GM21390 (cell line): ENCODE results near the gene LAS1L.
"Not testable (repeated sequence)": the region's sequence is repeated elsewhere in the genome, so short reads cannot be mapped to it uniquely, and the experiment has no call there.

Experiments
- ATAC-seq: cut with Tn5 transposase; IDR thresholded peaks from one replicate; pipeline ENCODE4 v1.9.1; 2021; ENCODE audit not compliant: unreplicated experiment

LAS1L gene

DNA sequence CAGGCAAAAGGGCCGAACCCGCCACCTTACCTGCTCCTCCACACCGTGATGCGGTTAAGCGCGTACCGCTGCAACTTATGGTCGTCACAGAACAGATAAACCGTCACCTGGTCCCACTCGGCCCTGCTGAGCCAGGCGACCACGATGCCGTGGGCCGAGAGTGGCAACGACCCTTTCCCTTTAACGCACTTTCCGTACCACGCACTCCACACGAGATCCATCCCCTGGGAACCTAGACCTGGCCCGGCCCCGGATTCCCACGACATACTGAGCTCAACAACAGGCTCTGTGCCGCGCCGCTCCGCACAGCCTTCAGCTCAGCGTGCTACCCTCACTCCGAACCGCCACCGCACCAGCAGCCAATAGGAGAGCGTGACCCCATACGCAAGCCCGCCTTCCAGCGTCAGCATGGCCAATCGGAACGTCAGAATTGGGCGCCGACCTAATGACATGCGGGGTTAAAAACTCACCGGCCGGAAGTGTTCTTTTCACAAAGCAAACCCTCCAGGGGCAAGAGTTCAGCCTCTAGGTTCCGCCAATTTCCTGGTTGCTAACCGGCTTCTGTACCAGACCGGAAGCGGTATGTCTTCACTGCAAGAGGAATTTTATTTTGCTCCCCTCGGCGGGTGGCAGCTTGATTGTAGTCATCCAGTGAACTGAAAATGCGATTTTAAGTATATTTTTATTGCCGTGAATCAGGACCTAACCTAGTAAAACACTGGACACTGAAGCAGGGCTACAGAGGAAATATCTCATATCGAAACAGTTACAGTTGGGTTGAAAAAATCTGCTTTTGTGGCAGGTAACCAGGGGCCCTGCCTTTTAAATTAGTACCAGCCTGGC, at the start of gene LAS1L:
TSS of gene LAS1L (minus strand) at position 338 of the 843 bp plus-strand sequence. CDS start at position 266, 72 bp downstream.
- ATAC-seq = peak; percentile 99

DNA sequence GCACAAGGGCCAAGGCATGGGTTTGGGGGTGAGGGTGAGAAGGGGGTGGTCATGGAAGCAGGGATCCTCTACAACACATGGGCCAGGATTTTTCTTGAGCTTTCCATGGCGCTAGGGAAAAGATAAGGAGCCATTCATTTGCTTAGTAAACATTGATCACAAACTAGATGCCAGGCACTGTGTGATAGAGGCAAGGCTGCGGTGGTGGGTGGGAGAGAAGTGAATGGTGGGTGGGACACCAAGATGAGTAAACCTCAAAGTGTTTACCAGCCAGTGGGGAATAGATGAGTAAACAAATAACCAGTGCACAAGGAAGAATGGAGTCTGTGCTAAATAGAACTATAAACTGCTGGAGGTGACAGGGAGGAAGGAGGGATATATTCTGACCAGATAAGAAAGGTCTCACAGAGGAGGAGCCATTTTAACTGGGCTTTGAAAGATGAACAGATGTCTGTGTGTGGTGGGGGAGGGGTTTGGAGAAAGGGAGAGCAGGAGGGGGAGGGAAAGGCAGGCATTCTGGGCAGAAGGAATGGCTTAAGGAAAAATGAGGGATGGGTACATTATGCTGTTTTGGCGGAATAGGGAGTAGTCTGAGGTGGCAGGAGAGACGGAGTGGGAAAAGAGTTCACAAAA, 48.0 kb upstream of the LAS1L start:
- no peak for ATAC-seq

DNA sequence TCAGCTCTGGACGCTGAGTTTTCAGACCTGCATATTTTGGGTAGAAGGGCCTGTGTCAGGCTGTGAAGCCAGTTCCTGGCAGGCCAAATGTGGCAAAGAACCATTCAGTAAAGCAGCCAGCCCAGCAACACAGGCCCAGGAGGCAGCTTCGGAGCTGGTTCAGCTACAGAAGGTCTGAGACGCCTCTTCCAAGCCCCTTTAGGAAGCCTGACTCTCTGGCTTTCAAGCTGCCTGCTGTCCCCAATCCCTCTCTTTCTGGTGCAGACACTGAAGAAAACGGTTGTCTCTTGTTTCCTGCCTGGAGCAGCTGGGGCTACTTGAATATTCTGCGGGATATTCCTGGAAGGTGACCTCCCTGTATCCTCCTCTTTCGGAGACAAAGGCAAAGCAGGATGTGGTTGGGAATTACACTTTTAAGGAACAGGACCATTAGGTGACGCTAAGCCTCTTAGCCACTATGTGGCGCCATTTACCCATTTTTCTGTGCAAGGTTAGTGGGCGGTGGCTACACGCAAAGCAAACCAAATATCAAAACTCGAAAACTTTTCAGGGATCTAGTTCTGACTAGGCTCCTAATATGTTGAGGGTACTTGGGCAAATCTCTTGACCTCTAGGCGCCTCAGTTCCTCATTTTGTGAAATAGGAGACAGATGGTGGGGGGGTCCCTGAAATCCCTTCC, 47.2 kb upstream of the LAS1L start:
- ATAC-seq = peak; percentile 85

DNA sequence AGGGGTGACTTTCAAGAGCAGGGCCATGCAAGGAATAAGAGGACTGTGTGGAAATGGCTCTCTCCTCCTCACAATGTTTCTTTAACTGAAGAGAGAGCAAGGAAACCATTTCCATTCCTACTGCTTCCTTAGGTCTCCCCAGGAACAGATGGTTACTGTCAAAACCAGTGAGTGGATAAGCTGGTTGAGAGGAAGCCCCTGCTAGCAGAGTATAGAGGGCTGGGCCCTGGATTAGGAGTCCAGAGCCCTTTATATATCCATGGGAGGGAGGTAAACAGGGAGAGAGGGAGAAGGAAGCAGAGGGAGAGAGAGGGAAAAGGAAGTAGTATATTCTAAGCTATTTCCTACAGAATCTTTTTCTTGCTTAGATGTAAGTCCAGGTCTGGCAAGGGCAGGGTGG, 43.8 kb upstream of the LAS1L start:
- ATAC-seq = no peak

DNA sequence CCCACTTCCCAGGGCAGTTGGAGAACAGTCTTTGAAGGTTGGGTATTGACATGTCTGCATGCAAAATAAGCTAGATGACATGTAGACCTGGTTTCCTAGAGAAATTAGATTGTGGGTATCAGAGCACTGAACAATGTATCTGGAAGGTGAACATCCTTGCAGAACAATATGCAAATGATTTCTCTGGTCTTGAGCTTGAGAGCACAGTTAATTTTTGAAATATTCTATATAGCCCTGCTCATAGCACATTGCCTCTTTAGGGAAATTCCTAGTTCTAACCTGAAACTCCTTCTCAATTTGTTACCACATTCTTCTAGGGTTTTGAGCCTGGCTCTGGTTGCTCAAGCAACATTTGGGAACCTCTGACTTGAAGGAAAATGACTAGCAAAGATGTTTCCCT, 41.6 kb upstream of the LAS1L start:
- peak; percentile 70 for ATAC-seq

DNA sequence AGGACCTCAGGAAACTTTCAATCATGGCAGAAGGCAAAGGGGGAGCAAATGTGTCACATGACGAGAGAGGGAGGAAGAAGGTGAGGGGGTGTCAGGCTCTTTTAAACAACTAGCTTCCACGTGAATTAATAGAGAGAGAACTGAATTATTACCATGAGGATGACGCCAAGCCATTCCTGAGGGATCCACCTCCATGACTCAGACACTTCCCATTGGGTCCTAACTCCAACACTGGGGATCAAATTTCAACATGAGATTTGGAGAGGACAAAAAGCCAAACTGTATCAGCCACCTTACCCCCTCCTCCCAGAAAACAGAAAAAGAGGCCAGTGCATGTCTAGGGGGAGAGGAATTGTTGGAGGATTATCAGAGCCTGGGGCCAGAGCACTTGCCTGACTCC, 40.4 kb upstream of the LAS1L start:
- no peak for ATAC-seq

DNA sequence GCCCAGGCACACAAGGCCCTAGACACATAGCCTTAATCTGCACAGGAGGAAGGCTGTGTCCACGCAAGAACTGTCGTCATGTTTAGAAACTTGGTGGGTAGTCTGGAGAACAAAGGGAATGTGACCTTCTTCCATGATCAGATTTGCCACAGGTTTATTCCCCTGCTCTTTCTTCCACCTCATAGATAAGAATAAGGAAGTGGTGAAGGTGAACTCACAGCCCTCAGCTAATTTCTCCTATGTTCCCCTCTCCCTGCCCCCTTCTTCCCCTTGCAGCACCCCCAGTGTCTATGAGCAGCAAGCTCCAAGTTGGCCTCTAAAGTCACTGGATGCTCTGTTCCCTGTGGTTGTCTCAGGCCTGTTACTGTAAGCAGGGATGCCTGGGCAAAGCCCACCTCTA, 39.8 kb upstream of the LAS1L start:
- ATAC-seq = no peak

DNA sequence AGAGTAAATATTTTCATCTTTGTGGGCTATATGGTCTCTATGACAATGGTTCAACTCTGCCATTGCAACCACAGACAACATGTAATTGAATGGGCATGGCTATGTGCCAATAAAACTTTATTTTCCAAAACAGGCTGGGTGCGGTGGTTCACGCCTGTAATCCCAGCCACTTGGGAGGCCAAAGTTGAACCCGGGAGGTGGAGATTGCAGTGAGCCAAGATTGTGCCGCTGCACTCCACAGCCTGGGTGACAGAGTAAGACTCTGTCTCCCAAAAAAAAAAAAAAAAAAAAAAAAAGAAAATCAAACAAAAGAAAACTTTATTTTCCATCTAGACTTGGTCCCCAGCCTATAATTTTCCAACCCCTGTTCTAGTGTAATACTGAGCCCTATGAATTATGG, 38.4 kb upstream of the LAS1L start:
- no peak for ATAC-seq

DNA sequence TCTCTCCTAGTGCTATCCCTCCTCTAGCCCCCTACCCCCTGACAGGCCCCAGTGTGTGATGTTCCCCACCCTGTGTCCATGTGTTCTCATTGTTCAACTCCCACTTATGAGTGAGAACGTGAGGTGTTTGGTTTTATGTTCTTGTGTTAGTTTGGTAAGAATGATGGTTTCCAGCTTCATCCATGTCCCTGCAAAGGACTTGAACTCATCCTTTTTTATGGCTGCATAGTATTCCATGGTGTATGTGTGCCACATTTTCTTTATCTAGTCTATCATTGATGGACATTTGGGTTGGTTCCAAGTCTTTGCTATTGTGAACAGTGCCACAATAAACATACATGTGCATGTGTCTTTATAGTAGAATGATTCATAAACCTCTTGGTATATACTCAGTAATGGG, 28.3 kb upstream of the LAS1L start:
- ATAC-seq = not testable (repeated sequence)

DNA sequence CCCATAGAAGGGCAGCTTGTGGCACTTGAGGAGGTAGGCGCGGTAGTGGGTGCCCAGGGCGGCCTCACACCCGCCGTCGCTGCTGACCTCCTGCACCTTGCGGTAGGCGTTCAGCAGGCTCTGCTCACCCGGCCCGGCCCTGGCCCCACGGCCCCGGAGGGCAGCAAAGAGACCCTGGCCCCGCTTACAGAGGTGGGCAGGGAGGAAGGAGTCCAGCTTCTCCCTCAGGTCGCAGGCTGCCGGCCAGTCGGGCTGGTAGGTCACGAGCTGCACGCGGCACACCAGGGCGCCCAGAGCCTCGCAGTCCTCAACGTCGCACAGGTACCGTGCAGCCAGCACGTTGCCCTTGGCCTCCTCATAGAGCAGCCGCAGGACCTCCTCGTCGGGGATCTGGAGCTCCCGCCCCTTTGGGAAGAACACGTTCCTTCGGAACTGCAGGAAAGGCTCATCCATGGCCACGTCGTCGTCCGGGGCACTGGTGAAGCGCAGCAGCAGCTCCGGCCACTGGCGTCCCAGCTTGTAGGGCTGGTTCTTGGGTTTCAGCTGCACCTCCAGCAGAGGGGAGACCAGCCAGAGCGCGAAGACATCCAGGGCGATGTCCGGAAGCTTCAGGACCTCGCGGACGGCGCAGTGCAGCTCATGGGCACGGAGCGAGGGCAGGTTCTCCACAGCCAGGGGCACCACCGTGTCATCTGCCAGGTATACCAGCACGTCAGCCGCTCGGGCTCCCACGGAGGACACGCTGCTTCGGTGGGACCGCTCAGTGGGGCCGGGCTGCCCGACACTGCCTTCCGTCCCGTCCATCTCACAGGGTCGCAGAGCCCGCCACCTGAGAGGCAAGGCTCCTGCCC, 17.1 kb upstream of the LAS1L start:
- no peak for ATAC-seq

DNA sequence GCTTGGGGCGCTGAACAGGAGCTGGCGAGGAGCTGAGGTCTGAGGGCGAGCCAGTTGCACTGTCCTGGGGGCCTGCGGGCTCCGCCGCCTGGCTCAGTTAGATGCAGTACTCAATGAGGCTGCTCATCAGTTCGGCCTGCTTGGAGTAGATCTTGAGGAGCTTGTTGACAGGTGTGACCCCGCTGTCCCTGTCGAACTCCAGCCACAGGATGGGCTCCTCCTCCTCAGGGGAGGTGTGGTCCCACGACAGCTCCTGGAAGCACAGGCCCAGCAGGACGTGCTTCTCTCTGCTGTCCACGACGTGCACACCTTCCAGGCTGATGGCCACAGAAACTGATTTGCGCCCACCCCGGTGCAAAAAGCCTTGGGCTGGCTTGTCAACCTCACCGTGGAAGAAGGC, 16.5 kb upstream of the LAS1L start:
- no peak for ATAC-seq

DNA sequence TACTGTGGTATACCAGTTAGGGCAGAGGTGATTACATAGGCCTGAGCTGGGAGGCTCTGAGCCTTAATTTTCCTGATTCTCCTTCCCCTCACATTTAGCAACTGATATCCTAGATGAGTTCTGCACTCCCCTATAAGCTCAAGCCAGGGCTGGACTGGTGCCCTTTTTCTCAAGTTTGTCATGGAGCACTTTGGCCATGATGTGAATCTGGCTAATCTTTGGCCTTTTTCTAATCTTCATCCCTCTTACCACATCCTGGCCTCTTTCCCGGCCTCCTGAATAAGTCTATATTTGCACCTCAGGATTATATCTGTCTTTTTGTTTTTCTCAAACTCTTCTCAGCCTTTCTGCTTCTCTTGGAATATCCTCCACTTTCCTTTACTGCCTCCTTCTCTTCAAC, 10.9 kb upstream of the LAS1L start:
- no peak for ATAC-seq

DNA sequence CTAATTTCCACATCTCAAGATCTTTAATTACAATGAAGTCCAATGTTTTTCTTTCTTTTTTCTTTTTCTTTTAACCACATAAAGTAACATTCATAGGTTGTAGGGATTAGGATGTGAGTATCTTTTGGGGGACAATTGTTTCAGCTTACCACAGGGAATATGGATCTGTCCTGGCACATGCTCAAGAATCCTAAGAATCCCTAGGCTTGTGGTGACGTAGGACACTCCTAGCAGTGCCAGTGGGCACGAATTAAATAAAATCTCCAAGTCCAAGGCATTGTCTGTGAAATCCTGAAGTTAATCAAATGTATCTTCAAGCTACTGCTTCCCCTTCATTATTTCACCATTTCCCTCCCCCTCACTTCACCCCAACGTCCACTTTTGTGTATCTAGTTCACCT, 2.6 kb upstream of the LAS1L start:
- no peak for ATAC-seq

DNA sequence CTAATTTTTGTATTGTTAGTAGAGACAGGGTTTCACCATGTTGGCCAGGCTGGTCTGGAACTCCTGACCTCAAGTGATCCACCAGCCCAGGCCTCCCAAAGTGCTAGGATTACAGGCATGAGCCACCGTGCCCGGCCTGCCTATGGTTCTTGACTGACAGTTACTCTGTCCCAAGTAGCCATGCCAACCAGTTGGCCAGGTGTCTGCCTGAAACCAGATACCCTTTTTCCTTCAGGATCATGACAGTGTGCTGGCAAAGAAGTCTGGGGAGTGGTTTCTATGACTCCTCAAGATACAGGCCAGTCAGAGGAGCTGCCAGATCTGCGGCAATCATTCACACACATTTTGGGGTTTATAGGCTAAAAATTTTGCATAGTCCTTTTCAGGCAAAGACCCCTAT, 1.7 kb upstream of the LAS1L start:
- ATAC-seq = no peak

DNA sequence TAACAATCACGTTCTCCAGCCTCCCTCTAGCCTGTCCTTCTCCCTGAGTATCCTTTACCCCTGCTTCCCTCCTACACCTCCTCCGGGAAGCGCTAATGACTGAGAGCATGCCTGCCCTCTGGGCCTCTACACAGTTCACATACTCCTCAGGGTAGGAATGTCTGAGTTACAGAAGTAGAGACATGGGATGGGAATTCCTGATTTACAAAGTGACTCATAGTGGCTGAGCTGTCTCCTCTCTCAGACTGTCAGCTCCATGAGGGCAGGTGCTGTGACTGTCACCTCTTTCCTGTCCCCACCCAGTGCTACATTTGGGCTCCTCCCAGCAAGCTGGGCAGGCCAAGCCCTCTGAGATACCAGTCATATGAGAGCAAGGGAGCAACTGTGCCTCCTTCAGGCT, 2.6 kb downstream of the LAS1L start:
- no peak for ATAC-seq

DNA sequence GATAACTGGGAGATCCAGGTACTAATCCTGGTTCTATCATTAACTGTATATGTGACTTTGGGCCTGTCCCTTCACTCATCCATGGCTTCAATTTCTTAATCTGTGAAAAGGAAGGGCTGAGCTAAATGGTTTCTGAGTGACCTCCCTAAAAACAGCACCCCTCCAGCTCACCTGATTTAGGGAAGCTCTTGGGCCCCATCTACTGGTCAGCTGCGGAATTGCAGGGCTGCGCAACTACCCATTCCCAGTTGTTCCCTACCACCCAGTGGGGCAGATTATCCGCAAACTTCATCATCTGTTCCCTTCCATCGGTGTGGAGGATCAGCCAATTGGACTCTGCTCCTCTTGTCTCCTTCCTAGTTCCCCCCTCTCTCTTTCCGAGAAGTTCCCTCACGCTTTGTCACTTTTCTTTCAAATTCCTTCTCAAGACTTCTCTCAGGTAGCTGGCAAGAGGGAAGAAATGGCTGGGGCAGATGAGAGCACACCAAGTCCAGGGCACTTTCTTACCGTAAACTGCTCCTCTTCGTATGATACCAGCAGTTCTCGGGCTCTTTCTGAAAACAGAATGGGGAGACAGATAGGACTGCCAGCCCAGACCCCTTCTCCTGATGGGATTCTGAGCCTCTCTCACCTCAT, 5.8 kb downstream of the LAS1L start:
- ATAC-seq = no peak

DNA sequence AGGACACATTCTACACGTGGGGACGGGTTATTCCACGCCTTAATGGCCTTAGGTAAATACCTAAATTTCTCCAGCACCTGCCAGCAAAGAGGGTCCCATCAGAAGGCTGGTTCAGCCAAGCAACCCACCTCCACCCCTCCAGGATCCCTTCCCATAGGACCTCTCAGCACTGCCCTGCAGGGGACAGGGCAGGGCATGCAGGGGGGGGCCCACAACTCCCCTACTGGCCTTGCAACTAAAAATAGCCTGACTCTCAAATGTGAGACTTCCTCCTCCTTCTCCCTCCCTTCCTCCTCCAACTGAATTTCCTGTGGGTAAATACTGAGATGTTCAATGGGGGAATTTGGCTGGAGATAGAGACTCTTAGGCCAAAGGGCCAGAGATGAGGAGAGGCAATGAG, 6.3 kb downstream of the LAS1L start:
- no peak for ATAC-seq

DNA sequence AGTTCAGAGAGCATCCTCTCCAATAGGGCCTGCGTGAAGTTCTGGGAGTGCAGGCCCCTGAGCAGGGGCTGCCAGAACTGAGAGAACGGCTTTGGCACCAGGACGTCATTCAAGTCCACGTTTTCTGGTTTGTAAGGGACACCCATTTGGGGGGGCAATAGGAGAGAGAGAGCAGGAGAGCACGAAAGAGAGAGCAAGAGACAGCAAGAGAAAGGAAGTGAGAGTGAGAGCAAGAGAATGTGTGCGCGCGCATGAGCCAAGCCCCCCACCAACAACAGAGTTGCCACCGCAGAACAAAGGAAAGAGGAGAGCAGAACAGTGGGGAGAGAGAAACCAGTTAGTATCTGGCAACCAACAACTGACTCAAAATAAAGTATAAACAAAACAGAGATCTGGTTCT, 10.4 kb downstream of the LAS1L start:
- ATAC-seq = no peak

DNA sequence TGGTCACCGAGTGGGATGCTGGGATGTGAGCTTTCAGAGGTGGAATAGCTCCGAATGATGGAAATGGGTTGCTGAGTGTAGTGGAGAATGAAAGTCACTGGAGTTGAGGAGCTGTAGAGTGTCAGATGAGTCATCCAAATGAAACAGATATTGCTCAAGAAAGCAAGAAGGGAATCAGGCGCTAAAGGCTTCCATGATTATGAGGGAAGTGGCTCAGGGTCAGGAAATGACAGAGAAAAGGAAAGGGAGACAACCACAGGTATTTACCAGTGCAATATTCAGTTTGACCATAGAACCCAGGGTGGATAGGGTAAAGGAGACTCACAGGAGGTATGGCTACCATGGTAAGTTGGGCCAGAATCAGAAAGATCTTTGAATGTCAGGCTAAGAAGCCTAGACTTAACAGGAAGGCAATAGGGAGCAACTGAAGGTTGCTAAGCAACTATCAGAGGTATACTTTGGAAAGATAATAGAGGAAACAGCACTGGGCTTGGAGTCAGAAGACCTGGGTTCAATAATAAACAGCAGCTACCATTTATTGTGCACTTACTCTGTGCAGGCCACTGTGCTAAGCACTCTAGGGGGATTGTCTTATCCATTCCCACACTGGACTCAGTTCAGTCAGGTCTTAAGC, 11.7 kb downstream of the LAS1L start:
- no peak for ATAC-seq

DNA sequence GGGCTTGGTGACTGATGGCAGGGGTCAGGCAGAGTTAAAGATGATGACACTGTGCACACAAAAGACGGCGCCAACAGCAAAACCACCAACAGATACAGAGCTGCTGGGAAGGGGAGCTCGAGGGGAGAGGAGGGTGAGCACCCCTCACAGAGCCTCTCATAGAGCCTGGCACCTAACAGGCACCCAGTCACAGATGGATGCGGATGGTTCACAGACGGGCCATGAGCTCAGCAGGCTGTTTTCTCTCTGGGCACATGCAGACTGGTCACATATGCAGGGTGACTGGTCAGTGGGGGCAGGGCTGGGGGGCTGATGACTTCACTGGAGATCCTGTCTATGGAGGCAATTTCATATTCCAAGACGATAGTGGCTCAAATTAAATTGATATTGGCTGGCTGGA, 15.1 kb downstream of the LAS1L start:
- ATAC-seq = not testable (repeated sequence)
